HepG2 (cell line): Measurements from ENCODE around the gene USH2A. TPM values are rescaled to one million over a fixed set of nuclear protein-coding genes. Genes with fewer than 3 reads are reported as not detected.

Source experiments
- ATAC-seq: fragments of 200-7000 bp; cut with Tn5 transposase; 3 replicates; pipeline ENCODE4 v1.9.1; 2020; ENCODE audit warnings: mild to moderate bottlenecking, moderate library complexity
- BruUV-seq: library from RNA; stranded (reverse); fragments of 400-500 nt; replicated peaks from 2 replicates; lab custom pipeline; 2021; lab: Mats Ljungman, UMichigan
- CTCF ChIA-PET: fragments of 300-600 bp; formaldehyde crosslinking; extraction: SDS; loops from one replicate; lab custom pipeline; 2021; ENCODE audit warnings: low total read pairs, inconsistent platforms, low intra/inter-chr PET ratio; lab: Yijun Ruan, JAX
- POLR2A ChIA-PET: fragments of 350-600 bp; sonication (Branson Sonifier 250); formaldehyde crosslinking; loops from one replicate; lab custom pipeline; 2020; ENCODE audit warnings: antibody characterized with exemption, inconsistent platforms; lab: Yijun Ruan, JAX
- DNase-seq: peaks from one replicate; pipeline ENCODE4 v3.0.0-alpha.2; 2015; ENCODE audit warnings: low spot score
- FAIRE-seq: peaks from 3 replicates; lab custom pipeline; 2011; peaks lifted over from hg19 to GRCh38; lab: Jason Lieb, UNC
- H2AFZ ChIP-seq: one replicate; pipeline ENCODE4 v1.6.1; 2011; ENCODE audit warnings: low read length, inconsistent platforms
- H3K27ac ChIP-seq: fragments of 300-600 bp; 3 replicates; pipeline ENCODE4 v1.8.0; 2011; ENCODE audit warnings: mixed run types, mild to moderate bottlenecking, mixed read lengths, low read length, inconsistent platforms; ENCODE audit not compliant: insufficient read depth; ENCODE audit errors: extremely low read length
- H3K27me3 ChIP-seq, 2 experiments: fragments of 200-600 bp in 1 of 2; 2 replicates in 1 of 2; 3 replicates in 1 of 2; pipeline versions ENCODE4 v1.6.0 to v1.8.0; 2011; ENCODE audit warnings: low read length in 2 of 2, mild to moderate bottlenecking in 2 of 2, moderate library complexity in 2 of 2, inconsistent platforms in 1 of 2; ENCODE audit not compliant: insufficient read depth in 2 of 2, control insufficient read depth in 1 of 2
- H3K36me3 ChIP-seq, 2 experiments: fragments of 200-600 bp in 1 of 2; replicated peaks in 1 of 2; 2 replicates in 1 of 2; 3 replicates in 1 of 2; pipeline versions ENCODE4 v1.5.1 to v1.8.0; 2011; ENCODE audit warnings: low read length in 2 of 2, inconsistent platforms in 1 of 2; ENCODE audit not compliant: insufficient read depth in 2 of 2, control insufficient read depth in 1 of 2
- H3K4me1 ChIP-seq: 2 replicates; pipeline ENCODE4 v1.5.1; 2012; ENCODE audit warnings: low read length, inconsistent platforms; ENCODE audit not compliant: insufficient read depth
- H3K4me2 ChIP-seq: 2 replicates; pipeline ENCODE4 v1.6.0; 2011; ENCODE audit warnings: low read depth, low read length, inconsistent platforms
- H3K4me3 ChIP-seq, 3 experiments: fragments of 200-600 bp in 1 of 3; sonication (generic), shearing (Covaris generic) in 1 of 3; replicated peaks in 1 of 3; 2 replicates each; pipeline ENCODE4 v1.5.1; 2011 to 2016; ENCODE audit warnings: low read length in 3 of 3, inconsistent platforms in 2 of 3, low read depth in 2 of 3, mild to moderate bottlenecking in 2 of 3, control low read depth in 1 of 3, mixed read lengths in 1 of 3; ENCODE audit not compliant: insufficient read depth in 1 of 3
- H3K79me2 ChIP-seq: one replicate; pipeline ENCODE4 v1.6.1; 2011; ENCODE audit warnings: low read length, inconsistent platforms; ENCODE audit not compliant: insufficient read depth
- H3K9ac ChIP-seq: 2 replicates; pipeline ENCODE4 v1.6.0; 2011; ENCODE audit warnings: mild to moderate bottlenecking, low read depth, low read length, inconsistent platforms; ENCODE audit not compliant: insufficient read depth
- H3K9me3 ChIP-seq: 2 replicates; pipeline ENCODE4 v1.5.1; 2012; ENCODE audit warnings: mild to moderate bottlenecking, low read length
- H4K20me1 ChIP-seq: 2 replicates; pipeline ENCODE4 v1.6.0; 2011; ENCODE audit warnings: inconsistent platforms, mild to moderate bottlenecking, low read length, moderate library complexity; ENCODE audit not compliant: insufficient read depth
- CHD2 ChIP-seq: IDR thresholded peaks from 2 replicates; pipeline ENCODE4 v1.6.1; 2011; ENCODE audit warnings: low read depth, low read length, improper control_type of control experiment
- FLYWCH1 ChIP-seq: sonication (generic); formaldehyde crosslinking; IDR thresholded peaks from 2 replicates; pipeline ENCODE4 v1.8.1; 2023; ENCODE audit warnings: mild to moderate bottlenecking, missing genetic modification reagents
- FOXA3 ChIP-seq: IDR thresholded peaks from 2 replicates; pipeline ENCODE4 v1.6.1; 2016; ENCODE audit warnings: missing genetic modification reagents, missing compliant biosample characterization
- HNF4G ChIP-seq, 2 experiments: sonication (generic) in 1 of 2; formaldehyde crosslinking in 1 of 2; IDR thresholded peaks; 2 replicates each; pipeline versions ENCODE4 v1.4.0 to v1.6.1; 2011 to 2020; ENCODE audit warnings: borderline replicate concordance in 2 of 2, low read depth in 2 of 2, mild to moderate bottlenecking in 2 of 2, low read length in 1 of 2, missing genetic modification reagents in 1 of 2, moderate library complexity in 1 of 2
- KLF13 ChIP-seq: sonication (generic); formaldehyde crosslinking; IDR thresholded peaks from 2 replicates; pipeline ENCODE4 v1.4.0; 2020; ENCODE audit warnings: mild to moderate bottlenecking, missing genetic modification reagents
- MATR3 ChIP-seq: sonication (generic); formaldehyde crosslinking; IDR thresholded peaks from 2 replicates; pipeline ENCODE4 v1.4.0; 2020; ENCODE audit warnings: missing genetic modification reagents
- PAWR ChIP-seq: sonication (generic); formaldehyde crosslinking; IDR thresholded peaks from 2 replicates; pipeline ENCODE4 v1.4.0; 2020; ENCODE audit warnings: missing genetic modification reagents, mild to moderate bottlenecking, borderline replicate concordance
- RBFOX2 ChIP-seq: fragments of 200-400 bp; formaldehyde crosslinking; IDR thresholded peaks from 2 replicates; pipeline ENCODE4 v1.6.1; 2017; ENCODE audit warnings: low read depth, mild to moderate bottlenecking, low read length
- TBX2 ChIP-seq: sonication (generic); formaldehyde crosslinking; IDR thresholded peaks from 2 replicates; pipeline ENCODE4 v1.5.0; 2020; ENCODE audit warnings: missing genetic modification reagents, mild to moderate bottlenecking, borderline replicate concordance
- TOPORS ChIP-seq: sonication (generic); formaldehyde crosslinking; IDR thresholded peaks from 2 replicates; pipeline ENCODE4 v1.8.0; 2023; ENCODE audit warnings: mild to moderate bottlenecking, missing genetic modification reagents
- TSC22D2 ChIP-seq: sonication (generic); formaldehyde crosslinking; IDR thresholded peaks from 2 replicates; pipeline ENCODE4 v1.5.1; 2020; ENCODE audit warnings: missing genetic modification reagents, mild to moderate bottlenecking, borderline replicate concordance
- U2AF2 ChIP-seq: fragments of 200-400 bp; formaldehyde crosslinking; IDR thresholded peaks from 2 replicates; pipeline ENCODE4 v1.6.1; 2017; ENCODE audit warnings: low read depth, mild to moderate bottlenecking, low read length
- ZMYM4 ChIP-seq: sonication (generic); formaldehyde crosslinking; IDR thresholded peaks from 2 replicates; pipeline ENCODE4 v1.8.1; 2023; ENCODE audit warnings: mild to moderate bottlenecking, missing genetic modification reagents
- ZNF589 ChIP-seq: sonication (generic); formaldehyde crosslinking; conservative IDR thresholded peaks from 2 replicates; pipeline ENCODE4 v1.8.0; 2022; ENCODE audit warnings: mild to moderate bottlenecking, moderate library complexity, missing genetic modification reagents
- ZSCAN31 ChIP-seq: sonication (generic); formaldehyde crosslinking; IDR thresholded peaks from 2 replicates; pipeline ENCODE4 v1.5.0; 2020; ENCODE audit warnings: low read depth, mild to moderate bottlenecking, missing genetic modification reagents
- in situ Hi-C: cut with HindIII; loops from 2 replicates; pipeline ENCODE4 v1.10.0; 2017; ENCODE audit warnings: low pct_unique_long_range_greater_than_20kb; ENCODE audit not compliant: extremely low pct_ligation_motif_present
- intact Hi-C: fragments of 100-400 bp; cut with micrococcal nuclease; formaldehyde crosslinking; loops from one replicate; pipeline ENCODE4 v1.10.0; 2022; ENCODE audit not compliant: unreplicated experiment
- polyA plus RNA-seq, 8 experiments: library from polyadenylated mRNA; depleted of rRNA in 3 of 8; stranded (reverse) in 7 of 8; unstranded in 1 of 8; fragments of >200 nt; fragmentation: Illumina TruSeq in 4 of 8; extraction: Trizol in 4 of 8; gene quantifications; 2 replicates each; pipeline versions ENCODE4 v1.2.1 to v1.2.3, GENCODE V29; 2011 to 2016; ENCODE audit warnings: low read depth in 4 of 8, missing spikeins in 1 of 8, mixed read lengths in 1 of 8; ENCODE audit not compliant: insufficient read depth in 1 of 8
- total RNA-seq, 5 experiments: library from RNA; depleted of rRNA; stranded (reverse); fragments of >200 nt; fragmentation: Illumina TruSeq; extraction: Trizol; gene quantifications; 2 replicates each; pipeline ENCODE4 v1.2.3, GENCODE V29; 2016; ENCODE audit warnings: low read depth in 1 of 5
- TF ChIP-seq, protein P1 (sequence below): IDR thresholded peaks from 2 replicates; pipeline ENCODE4 v1.6.1; 2016; ENCODE audit warnings: control low read depth
- TF ChIP-seq, protein P2 (sequence below): sonication (generic); formaldehyde crosslinking; IDR thresholded peaks from 2 replicates; pipeline ENCODE4 v1.5.1; 2020; ENCODE audit warnings: missing genetic modification reagents, mild to moderate bottlenecking, borderline replicate concordance
- TF ChIP-seq, protein P3 (sequence below): IDR thresholded peaks from 2 replicates; pipeline ENCODE4 v1.6.1; 2018; ENCODE audit warnings: missing genetic modification reagents, mild to moderate bottlenecking, missing compliant biosample characterization
- TF ChIP-seq, protein P4 (sequence below): sonication (generic); formaldehyde crosslinking; IDR thresholded peaks from 2 replicates; pipeline ENCODE4 v1.4.0; 2020; ENCODE audit warnings: missing genetic modification reagents

USH2A gene
- total and polyA plus RNA-seq, 2 of the 13 experiments (the other 11 are each of a cell fraction or from before 2014, with no cell fraction given), result 0.02 TPM; not detected in 1

DNA sequence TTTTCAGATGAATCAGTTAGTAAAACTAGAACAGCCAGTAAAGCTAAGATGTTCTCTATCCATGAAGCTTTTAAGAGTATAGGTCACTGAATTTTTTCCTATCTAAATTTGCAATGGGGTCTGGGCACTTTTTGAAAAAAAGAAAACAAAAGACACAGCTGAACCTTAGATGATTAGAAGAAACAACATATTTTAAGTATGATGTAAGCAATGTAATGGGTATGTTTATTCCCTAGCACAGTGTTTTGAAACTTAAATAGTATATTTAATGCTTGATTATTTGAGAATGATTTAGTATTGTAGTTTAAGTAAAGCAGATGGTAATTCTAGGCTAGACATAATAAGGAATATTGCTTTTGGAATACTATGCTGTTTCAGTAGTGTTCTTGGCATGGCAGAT is 819.9 kb downstream of the USH2A start:
- no peaks in the 10 kb centered on the region for H3K27me3 ChIP-seq
- H4K20me1 ChIP-seq, result 0 out of 2 replicates have a peak, but pooled peaks cover 3% of the 10 kb centered on the region
- H2AFZ ChIP-seq, result no peak overlapping the region
- POLR2A ChIA-PET, result no interaction called here
- peaks cover 36% of the 10 kb centered on the region for H3K4me1 ChIP-seq
- no peak for DNase-seq
- no TSS peak for BruUV-seq
- in situ Hi-C loops (no loop called here), intact Hi-C loops (no loop called here)
- no peak for ATAC-seq
- H3K79me2 ChIP-seq, result no peaks in the 10 kb centered on the region
- TF ChIP-seq CHD2, result no peak
- no peak for TF ChIP-seq ZSCAN31 (CRISPR knock-in tag)
- TF ChIP-seq KLF13 (CRISPR knock-in tag), result no peak
- no peak for TF ChIP-seq FOXA3 (CRISPR knock-in tag)
- TF ChIP-seq, protein P1, sequence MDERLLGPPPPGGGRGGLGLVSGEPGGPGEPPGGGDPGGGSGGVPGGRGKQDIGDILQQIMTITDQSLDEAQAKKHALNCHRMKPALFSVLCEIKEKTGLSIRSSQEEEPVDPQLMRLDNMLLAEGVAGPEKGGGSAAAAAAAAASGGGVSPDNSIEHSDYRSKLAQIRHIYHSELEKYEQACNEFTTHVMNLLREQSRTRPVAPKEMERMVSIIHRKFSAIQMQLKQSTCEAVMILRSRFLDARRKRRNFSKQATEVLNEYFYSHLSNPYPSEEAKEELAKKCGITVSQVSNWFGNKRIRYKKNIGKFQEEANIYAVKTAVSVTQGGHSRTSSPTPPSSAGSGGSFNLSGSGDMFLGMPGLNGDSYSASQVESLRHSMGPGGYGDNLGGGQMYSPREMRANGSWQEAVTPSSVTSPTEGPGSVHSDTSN, result no peak
- no peak for TF ChIP-seq ZNF589 (CRISPR knock-in tag)
- no peak for TF ChIP-seq MATR3 (CRISPR knock-in tag)
- TF ChIP-seq TOPORS, result no peak
- TF ChIP-seq, protein P2, sequence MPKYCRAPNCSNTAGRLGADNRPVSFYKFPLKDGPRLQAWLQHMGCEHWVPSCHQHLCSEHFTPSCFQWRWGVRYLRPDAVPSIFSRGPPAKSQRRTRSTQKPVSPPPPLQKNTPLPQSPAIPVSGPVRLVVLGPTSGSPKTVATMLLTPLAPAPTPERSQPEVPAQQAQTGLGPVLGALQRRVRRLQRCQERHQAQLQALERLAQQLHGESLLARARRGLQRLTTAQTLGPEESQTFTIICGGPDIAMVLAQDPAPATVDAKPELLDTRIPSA (CRISPR knock-in tag), result no peak
- TF ChIP-seq, protein P3, sequence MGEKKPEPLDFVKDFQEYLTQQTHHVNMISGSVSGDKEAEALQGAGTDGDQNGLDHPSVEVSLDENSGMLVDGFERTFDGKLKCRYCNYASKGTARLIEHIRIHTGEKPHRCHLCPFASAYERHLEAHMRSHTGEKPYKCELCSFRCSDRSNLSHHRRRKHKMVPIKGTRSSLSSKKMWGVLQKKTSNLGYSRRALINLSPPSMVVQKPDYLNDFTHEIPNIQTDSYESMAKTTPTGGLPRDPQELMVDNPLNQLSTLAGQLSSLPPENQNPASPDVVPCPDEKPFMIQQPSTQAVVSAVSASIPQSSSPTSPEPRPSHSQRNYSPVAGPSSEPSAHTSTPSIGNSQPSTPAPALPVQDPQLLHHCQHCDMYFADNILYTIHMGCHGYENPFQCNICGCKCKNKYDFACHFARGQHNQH, result no peak
- TF ChIP-seq TBX2 (CRISPR knock-in tag), result no peak
- TF ChIP-seq FLYWCH1, result no peak
- TF ChIP-seq PAWR (CRISPR knock-in tag), result no peak
- no peak for TF ChIP-seq RBFOX2
- no peak for TF ChIP-seq ZMYM4 (CRISPR knock-in tag)
- no peak for TF ChIP-seq HNF4G (IDR thresholded peaks at IDR 0.05; ENCODE audit: borderline replicate concordance, low read depth, low read length)
- TF ChIP-seq HNF4G (CRISPR knock-in tag; IDR thresholded peaks at IDR 0.05; ENCODE audit: borderline replicate concordance, low read depth), result no peak
- TF ChIP-seq, protein P4, sequence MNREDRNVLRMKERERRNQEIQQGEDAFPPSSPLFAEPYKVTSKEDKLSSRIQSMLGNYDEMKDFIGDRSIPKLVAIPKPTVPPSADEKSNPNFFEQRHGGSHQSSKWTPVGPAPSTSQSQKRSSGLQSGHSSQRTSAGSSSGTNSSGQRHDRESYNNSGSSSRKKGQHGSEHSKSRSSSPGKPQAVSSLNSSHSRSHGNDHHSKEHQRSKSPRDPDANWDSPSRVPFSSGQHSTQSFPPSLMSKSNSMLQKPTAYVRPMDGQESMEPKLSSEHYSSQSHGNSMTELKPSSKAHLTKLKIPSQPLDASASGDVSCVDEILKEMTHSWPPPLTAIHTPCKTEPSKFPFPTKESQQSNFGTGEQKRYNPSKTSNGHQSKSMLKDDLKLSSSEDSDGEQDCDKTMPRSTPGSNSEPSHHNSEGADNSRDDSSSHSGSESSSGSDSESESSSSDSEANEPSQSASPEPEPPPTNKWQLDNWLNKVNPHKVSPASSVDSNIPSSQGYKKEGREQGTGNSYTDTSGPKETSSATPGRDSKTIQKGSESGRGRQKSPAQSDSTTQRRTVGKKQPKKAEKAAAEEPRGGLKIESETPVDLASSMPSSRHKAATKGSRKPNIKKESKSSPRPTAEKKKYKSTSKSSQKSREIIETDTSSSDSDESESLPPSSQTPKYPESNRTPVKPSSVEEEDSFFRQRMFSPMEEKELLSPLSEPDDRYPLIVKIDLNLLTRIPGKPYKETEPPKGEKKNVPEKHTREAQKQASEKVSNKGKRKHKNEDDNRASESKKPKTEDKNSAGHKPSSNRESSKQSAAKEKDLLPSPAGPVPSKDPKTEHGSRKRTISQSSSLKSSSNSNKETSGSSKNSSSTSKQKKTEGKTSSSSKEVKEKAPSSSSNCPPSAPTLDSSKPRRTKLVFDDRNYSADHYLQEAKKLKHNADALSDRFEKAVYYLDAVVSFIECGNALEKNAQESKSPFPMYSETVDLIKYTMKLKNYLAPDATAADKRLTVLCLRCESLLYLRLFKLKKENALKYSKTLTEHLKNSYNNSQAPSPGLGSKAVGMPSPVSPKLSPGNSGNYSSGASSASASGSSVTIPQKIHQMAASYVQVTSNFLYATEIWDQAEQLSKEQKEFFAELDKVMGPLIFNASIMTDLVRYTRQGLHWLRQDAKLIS (CRISPR knock-in tag), result no peak
- no peak for TF ChIP-seq U2AF2
- TF ChIP-seq TSC22D2 (CRISPR knock-in tag), result no peak
- H3K27ac ChIP-seq, result no peak overlapping the region
- no peaks in the 10 kb centered on the region for H3K9me3 ChIP-seq
- no peak overlapping the region for H3K9ac ChIP-seq
- peaks cover 1 to 34% of the 10 kb centered on the region in 2 experiments for H3K36me3 ChIP-seq
- no peak for FAIRE-seq
- CTCF ChIA-PET, result no interaction called here
- H3K4me3 ChIP-seq, result no peak overlapping the region
- no peak overlapping the region for H3K4me2 ChIP-seq
